ENCODE results near the gene SLC25A26. TPM values are rescaled to one million over a fixed set of nuclear protein-coding genes. Genes with fewer than 3 reads are reported as not detected.
A peak's percentile ranks its signal among the peaks of the same experiment; 100 is the strongest.

SLC25A26 gene
- total and polyA plus RNA-seq, 2 donors (not counting 1 experiment from before 2014, with no cell fraction given) = 14.2 to 29.0 TPM

GRCh38 chr3:66322436-66322835 lies 101.6 kb downstream of the SLC25A26 start:
- Histone ChIP-seq H3K27ac (ENCODE audit: insufficient read depth, low read length) (no peak overlapping the region), H3K79me2 (ENCODE audit: control insufficient read depth, insufficient read depth, low read length) (no peaks in the 10 kb centered on the region), H3K4me3 (replicated peaks in 1 of 4; ENCODE audit: control extremely low read depth in 1 of 4, insufficient read depth in 1 of 4, low read depth in 3 of 4, low read length in 4 of 4) (no peak overlapping the region), H2AFZ (ENCODE audit: low read length) (no peak overlapping the region), H3K36me3 (ENCODE audit: control insufficient read depth, insufficient read depth, low read length) (no peaks in the 10 kb centered on the region), H3K9ac (ENCODE audit: insufficient read depth, low read length) (no peak overlapping the region), H3K4me1 (ENCODE audit: control insufficient read depth, extremely low read depth, insufficient read depth, low read length) (no peaks in the 10 kb centered on the region), H3K4me2 (ENCODE audit: extremely low read depth, insufficient read depth, low read length) (no peak overlapping the region), H3K9me3 (ENCODE audit: control insufficient read depth, insufficient read depth, low read depth, low read length) (no peaks in the 10 kb centered on the region), H3K27me3 (ENCODE audit: control insufficient read depth, insufficient read depth, low read length) (no peaks in the 10 kb centered on the region), H4K20me1 (ENCODE audit: control insufficient read depth, extremely low read depth, insufficient read depth, low read length) (no peaks in the 10 kb centered on the region)
- TF ChIP-seq CTCF (conservative IDR thresholded peaks at IDR 0.05 in 1 of 2, IDR thresholded peaks at IDR 0.05 in 1 of 2; ENCODE audit: low read depth in 1 of 2, low read length in 2 of 2) = no peak
- TF ChIP-seq EZH2 (IDR thresholded peaks at IDR 0.05; ENCODE audit: low read length, missing control alignments) = no peak
- peak in 1 of 2 donors; percentile 15 for DNase-seq (ENCODE audit: low read depth in 2 of 2)

DNA sequence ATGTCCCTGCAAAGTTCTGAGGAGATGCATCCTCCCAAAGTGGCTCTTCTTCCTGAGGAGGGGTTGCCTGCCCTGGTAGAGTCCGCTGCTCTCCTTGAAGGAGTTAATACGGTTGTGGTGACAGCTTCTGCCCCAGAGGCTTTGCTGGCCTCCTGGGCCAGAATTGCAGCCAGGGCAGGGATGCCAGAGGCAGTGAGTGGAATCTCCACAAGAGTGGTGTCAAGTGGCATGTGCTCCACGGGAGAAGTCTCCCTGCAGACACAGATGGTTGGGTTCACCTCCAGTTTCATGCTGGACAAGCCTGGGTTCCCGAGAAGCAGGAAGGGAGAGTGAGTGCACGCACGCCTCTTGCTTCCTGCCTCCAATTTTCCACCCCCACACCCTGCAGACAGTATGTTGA lies 105.5 kb downstream of the SLC25A26 start:
- TF ChIP-seq CTCF (conservative IDR thresholded peaks at IDR 0.05 in 1 of 2, IDR thresholded peaks at IDR 0.05 in 1 of 2; ENCODE audit: low read depth in 1 of 2, low read length in 2 of 2) (no peak), EZH2 (IDR thresholded peaks at IDR 0.05; ENCODE audit: low read length, missing control alignments) (no peak)
- DNase-seq (ENCODE audit: low read depth in 2 of 2) = no peak
- Histone ChIP-seq H2AFZ (ENCODE audit: low read length) (no peak overlapping the region), H3K79me2 (ENCODE audit: control insufficient read depth, insufficient read depth, low read length) (no peaks in the 10 kb centered on the region), H3K4me1 (ENCODE audit: control insufficient read depth, extremely low read depth, insufficient read depth, low read length) (no peaks in the 10 kb centered on the region), H3K9me3 (ENCODE audit: control insufficient read depth, insufficient read depth, low read depth, low read length) (no peaks in the 10 kb centered on the region), H3K27me3 (ENCODE audit: control insufficient read depth, insufficient read depth, low read length) (no peaks in the 10 kb centered on the region), H3K4me2 (ENCODE audit: extremely low read depth, insufficient read depth, low read length) (no peak overlapping the region), H3K9ac (ENCODE audit: insufficient read depth, low read length) (no peak overlapping the region), H3K27ac (ENCODE audit: insufficient read depth, low read length) (no peak overlapping the region), H3K4me3 (replicated peaks in 1 of 4; ENCODE audit: control extremely low read depth in 1 of 4, insufficient read depth in 1 of 4, low read depth in 3 of 4, low read length in 4 of 4) (no peak overlapping the region), H3K36me3 (ENCODE audit: control insufficient read depth, insufficient read depth, low read length) (no peaks in the 10 kb centered on the region), H4K20me1 (ENCODE audit: control insufficient read depth, extremely low read depth, insufficient read depth, low read length) (no peaks in the 10 kb centered on the region)

GRCh38 chr3:66335671-66336070 lies 114.9 kb downstream of the SLC25A26 start:
- Histone ChIP-seq H3K9me3 (ENCODE audit: control insufficient read depth, insufficient read depth, low read depth, low read length) (no peaks in the 10 kb centered on the region), H3K36me3 (ENCODE audit: control insufficient read depth, insufficient read depth, low read length) (no peaks in the 10 kb centered on the region), H3K4me2 (ENCODE audit: extremely low read depth, insufficient read depth, low read length) (no peak overlapping the region), H3K4me1 (ENCODE audit: control insufficient read depth, extremely low read depth, insufficient read depth, low read length) (peaks cover 6% of the 10 kb centered on the region), H3K79me2 (ENCODE audit: control insufficient read depth, insufficient read depth, low read length) (no peaks in the 10 kb centered on the region), H3K27ac (ENCODE audit: insufficient read depth, low read length) (no peak overlapping the region), H3K4me3 (replicated peaks in 1 of 4; ENCODE audit: control extremely low read depth in 1 of 4, insufficient read depth in 1 of 4, low read depth in 3 of 4, low read length in 4 of 4) (no peak overlapping the region), H4K20me1 (ENCODE audit: control insufficient read depth, extremely low read depth, insufficient read depth, low read length) (no peaks in the 10 kb centered on the region), H3K9ac (ENCODE audit: insufficient read depth, low read length) (no peak overlapping the region), H2AFZ (ENCODE audit: low read length) (no peak overlapping the region), H3K27me3 (ENCODE audit: control insufficient read depth, insufficient read depth, low read length) (no peaks in the 10 kb centered on the region)
- no peak for TF ChIP-seq CTCF (conservative IDR thresholded peaks at IDR 0.05 in 1 of 2, IDR thresholded peaks at IDR 0.05 in 1 of 2; ENCODE audit: low read depth in 1 of 2, low read length in 2 of 2)
- no peak for TF ChIP-seq EZH2 (IDR thresholded peaks at IDR 0.05; ENCODE audit: low read length, missing control alignments)
- DNase-seq (ENCODE audit: low read depth in 2 of 2) = no peak
